Activated T-helper 17 cell treated with anti-CD3 and anti-CD28 coated beads, Interleukin-2, amount 50 U/mL, for 72 hours (primary cell): ENCODE data around the gene EPHA3. TPM values are rescaled to one million over a fixed set of nuclear protein-coding genes. Genes with fewer than 3 reads are reported as not detected.

Source experiments
- ATAC-seq: fragments of 150-1000 bp; cut with Tn5 transposase; replicated peaks from 2 replicates; pipeline ENCODE4 v1.10.0; 2021; ENCODE audit warnings: mild to moderate bottlenecking, moderate library complexity
- H3K27ac Mint-ChIP-seq: one replicate; pipeline ENCODE4 v1.8.0; 2022; ENCODE audit warnings: mixed read lengths
- H3K27me3 Mint-ChIP-seq: one replicate; pipeline ENCODE4 v1.8.0; 2022; ENCODE audit warnings: mixed read lengths
- H3K36me3 Mint-ChIP-seq: one replicate; pipeline ENCODE4 v1.8.0; 2022; ENCODE audit warnings: low read depth, mild to moderate bottlenecking, mixed read lengths
- H3K4me1 Mint-ChIP-seq: one replicate; pipeline ENCODE4 v1.8.0; 2022; ENCODE audit warnings: mixed read lengths
- H3K4me3 Mint-ChIP-seq: one replicate; pipeline ENCODE4 v1.8.0; 2022; ENCODE audit warnings: mild to moderate bottlenecking, mixed read lengths
- H3K9me3 Mint-ChIP-seq: one replicate; pipeline ENCODE4 v1.8.0; 2022; ENCODE audit warnings: mixed read lengths
- total RNA-seq, 2 donors: library from RNA; stranded (reverse); gene quantifications; one replicate each; pipeline ENCODE4 v1.2.3, GENCODE V29; 2022

Gene EPHA3
- total RNA-seq, 2 donors from 2014 or later: 0.11 to 2.1 TPM

- H3K9me3 Mint-ChIP-seq: peaks cover 4% of the 10 kb centered on the region
- H3K27me3 Mint-ChIP-seq: no peaks in the 10 kb centered on the region
- H3K36me3 Mint-ChIP-seq: no peaks in the 10 kb centered on the region
- no peak overlapping the region for H3K27ac Mint-ChIP-seq
- ATAC-seq: no peak
- no peaks in the 10 kb centered on the region for H3K4me1 Mint-ChIP-seq
- H3K4me3 Mint-ChIP-seq: no peak overlapping the region
These were observed 120.2 kb downstream of the EPHA3 start for GRCh38 chr3:89227634-89228033.

GRCh38 chr3:89232155-89232554 lies 124.7 kb downstream of the EPHA3 start:
- H3K4me1 Mint-ChIP-seq: no peaks in the 10 kb centered on the region
- no peaks in the 10 kb centered on the region for H3K36me3 Mint-ChIP-seq
- no peak overlapping the region for H3K27ac Mint-ChIP-seq
- ATAC-seq: no peak
- H3K9me3 Mint-ChIP-seq: no peaks in the 10 kb centered on the region
- no peaks in the 10 kb centered on the region for H3K27me3 Mint-ChIP-seq
- no peak overlapping the region for H3K4me3 Mint-ChIP-seq

GRCh38 chr3:89234620-89235019 lies 127.2 kb downstream of the EPHA3 start:
- H3K27ac Mint-ChIP-seq: no peak overlapping the region
- no peaks in the 10 kb centered on the region for H3K4me1 Mint-ChIP-seq
- no peaks in the 10 kb centered on the region for H3K9me3 Mint-ChIP-seq
- ATAC-seq: no peak
- H3K4me3 Mint-ChIP-seq: no peak overlapping the region
- H3K36me3 Mint-ChIP-seq: no peaks in the 10 kb centered on the region
- H3K27me3 Mint-ChIP-seq: no peaks in the 10 kb centered on the region

GRCh38 chr3:89238846-89239245 lies 131.4 kb downstream of the EPHA3 start:
- H3K36me3 Mint-ChIP-seq: no peaks in the 10 kb centered on the region
- H3K27ac Mint-ChIP-seq: no peak overlapping the region
- no peaks in the 10 kb centered on the region for H3K9me3 Mint-ChIP-seq
- no peaks in the 10 kb centered on the region for H3K4me1 Mint-ChIP-seq
- H3K27me3 Mint-ChIP-seq: no peaks in the 10 kb centered on the region
- H3K4me3 Mint-ChIP-seq: no peak overlapping the region
- ATAC-seq: no peak

- Mint-ChIP-seq H3K27me3 (no peaks in the 10 kb centered on the region), H3K36me3 (no peaks in the 10 kb centered on the region), H3K9me3 (no peaks in the 10 kb centered on the region), H3K4me1 (no peaks in the 10 kb centered on the region), H3K27ac (no peak overlapping the region), H3K4me3 (no peak overlapping the region)
- no peak for ATAC-seq
These were observed 132.4 kb downstream of the EPHA3 start for GRCh38 chr3:89239774-89240173.

GRCh38 chr3:89245612-89246011 lies 138.2 kb downstream of the EPHA3 start:
- no peak for ATAC-seq
- Mint-ChIP-seq H3K27me3 (no peaks in the 10 kb centered on the region), H3K27ac (no peak overlapping the region), H3K9me3 (peaks cover 5% of the 10 kb centered on the region), H3K4me1 (no peaks in the 10 kb centered on the region), H3K36me3 (no peaks in the 10 kb centered on the region), H3K4me3 (no peak overlapping the region)

- H3K4me1 Mint-ChIP-seq: no peaks in the 10 kb centered on the region
- peaks cover 5% of the 10 kb centered on the region for H3K9me3 Mint-ChIP-seq
- H3K27me3 Mint-ChIP-seq: no peaks in the 10 kb centered on the region
- ATAC-seq: no peak
- H3K36me3 Mint-ChIP-seq: no peaks in the 10 kb centered on the region
- no peak overlapping the region for H3K4me3 Mint-ChIP-seq
- no peak overlapping the region for H3K27ac Mint-ChIP-seq
These were observed 138.9 kb downstream of the EPHA3 start for GRCh38 chr3:89246326-89246725.

- H3K4me3 Mint-ChIP-seq: no peak overlapping the region
- ATAC-seq: no peak
- H3K9me3 Mint-ChIP-seq: peaks cover 5% of the 10 kb centered on the region
- no peaks in the 10 kb centered on the region for H3K4me1 Mint-ChIP-seq
- no peak overlapping the region for H3K27ac Mint-ChIP-seq
- H3K36me3 Mint-ChIP-seq: no peaks in the 10 kb centered on the region
- H3K27me3 Mint-ChIP-seq: no peaks in the 10 kb centered on the region
These were observed 143.3 kb downstream of the EPHA3 start for GRCh38 chr3:89250742-89251141.

- Mint-ChIP-seq H3K27ac (no peak overlapping the region), H3K4me1 (no peaks in the 10 kb centered on the region), H3K4me3 (no peak overlapping the region), H3K27me3 (no peaks in the 10 kb centered on the region), H3K36me3 (no peaks in the 10 kb centered on the region), H3K9me3 (peaks cover 5% of the 10 kb centered on the region)
- no peak for ATAC-seq
These were observed 144.6 kb downstream of the EPHA3 start for GRCh38 chr3:89252016-89252415.

GRCh38 chr3:89252860-89253259 lies 145.4 kb downstream of the EPHA3 start:
- Mint-ChIP-seq H3K4me1 (no peaks in the 10 kb centered on the region), H3K36me3 (no peaks in the 10 kb centered on the region), H3K4me3 (no peak overlapping the region), H3K9me3 (peaks cover 5% of the 10 kb centered on the region), H3K27me3 (no peaks in the 10 kb centered on the region), H3K27ac (no peak overlapping the region)
- ATAC-seq: no peak

GRCh38 chr3:89256395-89256794 lies 149.0 kb downstream of the EPHA3 start:
- Mint-ChIP-seq H3K4me3 (no peak overlapping the region), H3K27me3 (no peaks in the 10 kb centered on the region), H3K27ac (no peak overlapping the region), H3K9me3 (no peaks in the 10 kb centered on the region), H3K4me1 (no peaks in the 10 kb centered on the region), H3K36me3 (no peaks in the 10 kb centered on the region)
- no peak for ATAC-seq

GRCh38 chr3:89256882-89257281 lies 149.5 kb downstream of the EPHA3 start:
- Mint-ChIP-seq H3K27me3 (no peaks in the 10 kb centered on the region), H3K36me3 (no peaks in the 10 kb centered on the region), H3K9me3 (no peaks in the 10 kb centered on the region), H3K4me3 (no peak overlapping the region), H3K4me1 (no peaks in the 10 kb centered on the region), H3K27ac (no peak overlapping the region)
- no peak for ATAC-seq

- ATAC-seq: no peak
- Mint-ChIP-seq H3K4me3 (no peak overlapping the region), H3K9me3 (peaks cover 8% of the 10 kb centered on the region), H3K27ac (no peak overlapping the region), H3K27me3 (no peaks in the 10 kb centered on the region), H3K36me3 (no peaks in the 10 kb centered on the region), H3K4me1 (no peaks in the 10 kb centered on the region)
These were observed 153.3 kb downstream of the EPHA3 start for GRCh38 chr3:89260721-89261120.

- no peak overlapping the region for H3K27ac Mint-ChIP-seq
- H3K9me3 Mint-ChIP-seq: peaks cover 8% of the 10 kb centered on the region
- no peak overlapping the region for H3K4me3 Mint-ChIP-seq
- no peaks in the 10 kb centered on the region for H3K36me3 Mint-ChIP-seq
- ATAC-seq: no peak
- H3K27me3 Mint-ChIP-seq: no peaks in the 10 kb centered on the region
- no peaks in the 10 kb centered on the region for H3K4me1 Mint-ChIP-seq
These were observed 154.3 kb downstream of the EPHA3 start for GRCh38 chr3:89261673-89262072.

- peaks cover 8% of the 10 kb centered on the region for H3K9me3 Mint-ChIP-seq
- H3K4me3 Mint-ChIP-seq: no peak overlapping the region
- no peak for ATAC-seq
- no peak overlapping the region for H3K27ac Mint-ChIP-seq
- no peaks in the 10 kb centered on the region for H3K36me3 Mint-ChIP-seq
- H3K4me1 Mint-ChIP-seq: no peaks in the 10 kb centered on the region
- H3K27me3 Mint-ChIP-seq: no peaks in the 10 kb centered on the region
These were observed 155.0 kb downstream of the EPHA3 start for GRCh38 chr3:89262309-89262929.

- Mint-ChIP-seq H3K27me3 (no peaks in the 10 kb centered on the region), H3K9me3 (peaks cover 8% of the 10 kb centered on the region), H3K4me3 (no peak overlapping the region), H3K4me1 (no peaks in the 10 kb centered on the region), H3K27ac (no peak overlapping the region), H3K36me3 (no peaks in the 10 kb centered on the region)
- ATAC-seq: no peak
These were observed 156.7 kb downstream of the EPHA3 start for GRCh38 chr3:89264037-89264560.
